ENCODE measurements around the gene COL2A1.

COL2A1 gene

GRCh38 chr12:47949441-47950341 lies 54.6 kb downstream of the COL2A1 start:
- DNase-seq (ENCODE audit: low read depth in 2 of 2, low spot score in 1 of 2): peak in 1 of 2 donors; percentile 9

GRCh38 chr12:47947341-47947740 lies 56.9 kb downstream of the COL2A1 start:
- no peak for DNase-seq (ENCODE audit: low read depth in 2 of 2, low spot score in 1 of 2)

- no peak for DNase-seq (ENCODE audit: low read depth in 2 of 2, low spot score in 1 of 2)
Measured at GRCh38 chr12:47946413-47947323, 57.6 kb downstream of the COL2A1 start.

GRCh38 chr12:47945341-47945728 lies 58.9 kb downstream of the COL2A1 start:
- DNase-seq (ENCODE audit: low read depth in 2 of 2, low spot score in 1 of 2): no peak

- no peak for DNase-seq (ENCODE audit: low read depth in 2 of 2, low spot score in 1 of 2)
Measured at GRCh38 chr12:47944685-47945340, 59.5 kb downstream of the COL2A1 start.

GRCh38 chr12:47943623-47944340 lies 60.5 kb downstream of the COL2A1 start:
- DNase-seq (ENCODE audit: low read depth in 2 of 2, low spot score in 1 of 2): no peak

GRCh38 chr12:47942614-47943225 lies 61.6 kb downstream of the COL2A1 start:
- no peak for DNase-seq (ENCODE audit: low read depth in 2 of 2, low spot score in 1 of 2)

- peak in 1 of 2 donors; percentile 25 for DNase-seq (ENCODE audit: low read depth in 2 of 2, low spot score in 1 of 2)
Measured at GRCh38 chr12:47941871-47942613, 62.2 kb downstream of the COL2A1 start.

- no peak for DNase-seq (ENCODE audit: low read depth in 2 of 2, low spot score in 1 of 2)
Measured at GRCh38 chr12:47941475-47941780, 62.8 kb downstream of the COL2A1 start.

- no peak for DNase-seq (ENCODE audit: low read depth in 2 of 2, low spot score in 1 of 2)
Measured at GRCh38 chr12:47940773-47941474, 63.4 kb downstream of the COL2A1 start.

- no peak for DNase-seq (ENCODE audit: low read depth in 2 of 2, low spot score in 1 of 2)
Measured at GRCh38 chr12:47939009-47939601, 65.2 kb downstream of the COL2A1 start.

- DNase-seq (ENCODE audit: low read depth in 2 of 2, low spot score in 1 of 2): no peak
Measured at GRCh38 chr12:47938594-47938993, 65.7 kb downstream of the COL2A1 start.

- no peak for DNase-seq (ENCODE audit: low read depth in 2 of 2, low spot score in 1 of 2)
Measured at GRCh38 chr12:47938093-47938492, 66.2 kb downstream of the COL2A1 start.

- no peak for DNase-seq (ENCODE audit: low read depth in 2 of 2, low spot score in 1 of 2)
Measured at GRCh38 chr12:47935184-47935583, 69.1 kb downstream of the COL2A1 start.

- DNase-seq (ENCODE audit: low read depth in 2 of 2, low spot score in 1 of 2): no peak
Measured at GRCh38 chr12:47931187-47931586, 73.1 kb downstream of the COL2A1 start.

GRCh38 chr12:47930634-47931033 lies 73.6 kb downstream of the COL2A1 start:
- no peak for DNase-seq (ENCODE audit: low read depth in 2 of 2, low spot score in 1 of 2)

GRCh38 chr12:47927346-47927745 lies 76.9 kb downstream of the COL2A1 start:
- no peak for DNase-seq (ENCODE audit: low read depth in 2 of 2, low spot score in 1 of 2)
